GM21786 (cell line): ENCODE measurements around the gene TERT.
"Not testable (repeated sequence)": the region's sequence is repeated elsewhere in the genome, so short reads cannot be mapped to it uniquely, and the experiment has no call there.

Source experiments
- ATAC-seq: cut with Tn5 transposase; IDR thresholded peaks from one replicate; pipeline ENCODE4 v1.9.1; 2021; ENCODE audit not compliant: unreplicated experiment

TERT gene

GRCh38 chr5:1331861-1332405 is 37.1 kb upstream of the TERT start:
- no peak for ATAC-seq

DNA sequence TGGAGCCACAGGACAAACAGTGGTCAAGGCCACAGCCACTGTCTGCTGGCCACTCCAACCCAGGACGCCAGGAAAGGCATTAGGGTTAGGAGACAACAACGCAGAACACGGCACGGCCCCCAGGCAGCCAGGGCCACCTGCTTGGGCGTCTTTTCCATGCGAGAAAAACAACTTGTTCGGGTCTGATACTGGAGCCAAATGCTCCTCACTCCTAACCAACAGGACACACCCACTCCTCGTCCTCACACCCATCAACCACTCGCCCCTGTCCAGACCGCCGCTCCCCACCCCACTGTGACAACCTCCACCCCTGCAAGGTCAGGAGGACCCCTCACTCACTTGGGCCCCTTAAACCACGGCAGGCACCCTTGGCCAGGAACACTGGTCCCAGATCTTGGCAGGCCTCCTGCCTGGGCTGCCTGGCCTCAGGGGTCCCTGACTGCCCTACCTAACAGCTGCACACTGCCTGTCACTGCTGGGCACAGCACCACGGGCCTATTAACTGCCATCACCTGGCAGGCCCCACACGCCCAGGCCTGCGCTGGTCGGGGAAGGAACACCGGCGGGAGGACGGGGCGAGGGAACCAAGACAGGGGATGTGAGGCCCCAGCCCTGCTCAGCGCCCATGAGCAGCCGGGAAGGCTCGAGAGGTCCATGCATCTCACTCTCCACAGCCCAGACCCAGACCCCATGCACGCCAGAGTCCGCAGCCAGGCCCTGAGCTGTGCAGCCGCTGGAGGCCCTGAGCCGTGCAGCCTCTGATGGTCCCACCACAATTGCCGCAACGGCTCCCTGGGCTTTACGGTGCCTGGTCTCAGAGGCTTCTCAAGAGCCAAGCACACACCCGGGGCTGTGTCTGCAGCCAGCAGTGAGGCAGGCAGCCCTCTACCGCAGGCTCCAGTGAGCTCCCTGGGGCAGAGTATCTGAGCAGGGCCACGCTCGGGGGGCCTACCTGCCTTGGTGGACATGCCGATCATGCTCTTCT is 36.3 kb upstream of the TERT start:
- ATAC-seq: no peak

GRCh38 chr5:1330146-1330846 is 35.4 kb upstream of the TERT start:
- ATAC-seq: no peak

DNA sequence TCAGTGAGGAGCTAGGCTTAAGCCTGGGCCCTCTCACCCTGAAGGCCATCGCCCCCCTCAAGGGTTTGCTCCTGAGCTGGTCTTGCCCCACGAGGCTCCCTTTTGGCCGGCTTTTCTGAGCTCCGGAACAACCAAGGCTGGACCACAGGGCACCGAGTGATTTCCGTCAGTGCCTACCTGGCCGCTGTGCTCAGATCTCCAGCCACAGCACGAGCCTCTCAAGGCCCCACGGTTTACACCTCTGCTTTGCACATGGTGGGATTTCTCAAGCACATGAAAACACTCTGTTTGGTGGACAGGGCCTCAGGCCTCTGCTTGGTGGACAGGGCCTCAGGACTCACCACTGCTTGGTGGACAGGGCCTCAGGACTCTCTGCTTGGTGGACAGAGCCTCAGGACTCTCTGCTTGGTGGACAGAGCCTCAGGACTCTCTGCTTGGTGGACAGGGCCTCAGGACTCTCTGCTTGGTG is 34.3 kb upstream of the TERT start:
- ATAC-seq: no peak

DNA sequence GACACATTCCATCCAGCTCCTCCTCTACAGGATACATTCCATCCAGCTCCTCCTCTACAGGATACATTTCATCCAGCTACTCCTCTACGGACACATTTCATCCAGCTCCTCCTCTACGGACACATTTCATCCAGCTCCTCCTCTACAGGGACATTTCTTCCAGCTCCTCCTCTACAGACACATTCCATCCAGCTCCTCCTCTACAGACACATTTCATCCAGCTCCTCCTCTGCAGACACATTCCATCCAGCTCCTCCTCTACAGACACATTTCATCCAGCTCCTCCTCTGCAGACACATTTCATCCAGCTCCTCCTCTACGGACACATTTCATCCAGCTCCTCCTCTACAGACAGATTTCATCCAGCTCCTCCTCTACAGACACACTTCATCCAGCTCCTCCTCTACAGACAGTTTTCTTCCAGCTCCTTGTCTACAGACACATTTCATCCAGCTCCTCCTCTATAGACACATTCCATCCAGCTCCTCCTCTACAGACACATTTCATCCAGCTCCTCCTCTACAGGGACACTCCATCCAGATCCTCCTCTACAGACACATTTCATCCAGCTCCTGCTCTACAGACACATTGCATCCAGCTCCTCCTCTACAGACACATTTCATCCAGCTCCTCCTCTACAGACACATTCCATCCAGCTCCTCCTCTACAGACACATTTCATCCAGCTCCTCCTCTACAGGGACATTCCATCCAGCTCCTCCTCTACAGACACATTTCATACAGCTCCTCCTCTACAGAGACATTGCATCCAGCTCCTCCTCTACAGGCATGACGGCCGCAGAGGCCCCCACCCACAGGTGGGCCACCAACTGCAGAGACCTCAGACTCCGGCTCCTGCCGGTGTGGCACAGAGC is 33.6 kb upstream of the TERT start:
- not testable (repeated sequence) for ATAC-seq

GRCh38 chr5:1326901-1327756 is 32.3 kb upstream of the TERT start:
- not testable (repeated sequence) for ATAC-seq

DNA sequence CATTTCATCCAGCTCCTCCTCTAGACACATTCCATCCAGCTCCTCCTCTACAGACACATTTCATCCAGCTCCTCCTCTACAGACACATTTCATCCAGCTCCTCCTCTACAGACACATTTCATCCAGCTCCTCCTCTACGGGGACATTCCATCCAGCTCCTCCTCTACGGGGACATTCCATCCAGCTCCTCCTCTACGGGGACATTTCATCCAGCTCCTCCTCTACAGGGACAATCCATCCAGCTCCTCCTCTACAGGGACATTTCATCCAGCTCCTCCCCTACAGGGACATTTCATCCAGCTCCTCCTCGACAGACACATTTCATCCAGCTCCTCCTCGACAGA is 31.6 kb upstream of the TERT start:
- not testable (repeated sequence) for ATAC-seq

DNA sequence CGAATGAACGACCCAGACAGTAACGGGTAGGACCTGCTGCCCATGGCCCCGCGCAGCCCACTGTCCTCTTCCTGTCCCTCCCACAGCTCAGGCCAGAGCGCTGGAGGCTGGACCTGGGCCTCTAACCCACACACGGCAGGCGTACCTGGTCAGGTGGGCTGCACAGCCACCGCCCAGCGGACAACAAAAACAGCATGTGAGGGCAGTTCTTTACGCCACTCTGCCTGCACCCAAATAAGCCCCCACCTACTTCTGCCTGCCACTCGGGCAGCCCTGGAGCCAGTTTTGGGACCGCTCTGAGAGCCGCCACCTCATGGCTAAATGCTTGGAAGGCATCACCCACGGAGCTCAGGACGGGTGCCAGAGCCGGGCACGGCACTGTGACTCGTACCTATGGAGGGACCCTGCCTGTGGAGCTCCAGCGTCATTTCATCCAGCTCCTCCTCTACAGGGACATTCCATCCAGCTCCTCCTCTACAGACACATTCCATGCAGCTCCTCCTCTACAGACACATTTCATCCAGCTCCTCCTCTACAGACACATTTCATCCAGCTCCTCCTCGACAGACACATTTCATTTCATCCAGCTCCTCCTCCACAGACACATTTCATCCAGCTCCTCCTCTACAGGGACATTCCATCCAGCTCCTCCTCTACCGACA is 31.1 kb upstream of the TERT start:
- ATAC-seq: no peak

DNA sequence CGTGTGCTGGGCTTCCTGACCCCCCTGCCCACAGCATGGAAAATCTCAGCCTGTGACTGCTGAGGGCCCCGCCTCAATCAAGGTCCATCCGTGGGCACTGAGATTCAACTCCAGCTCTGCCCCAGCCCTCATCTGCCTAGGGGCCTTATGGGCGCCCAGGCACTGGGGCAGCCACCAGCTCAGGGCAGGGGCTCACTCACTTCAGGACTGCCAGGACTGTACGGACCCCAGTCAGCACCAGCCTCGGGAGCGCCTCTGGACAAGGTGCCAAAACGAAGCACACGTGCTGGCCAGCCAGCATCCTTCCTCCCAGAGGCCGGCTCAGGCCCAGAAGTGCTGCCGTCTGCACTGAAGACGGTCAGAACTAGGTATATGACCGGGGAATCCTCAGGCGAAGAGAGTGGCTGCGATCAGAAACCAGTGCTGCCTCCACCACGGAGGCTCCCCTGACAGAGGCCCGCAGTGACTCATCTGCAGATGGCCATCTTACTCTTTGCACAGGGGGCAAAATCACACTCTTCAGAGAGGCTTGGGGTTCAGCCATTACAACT is 30.4 kb upstream of the TERT start:
- no peak for ATAC-seq

- ATAC-seq: no peak
Measured at GRCh38 chr5:1324719-1325190, 29.9 kb upstream of the TERT start.

- ATAC-seq: no peak
Measured at GRCh38 chr5:1324301-1324700, 29.4 kb upstream of the TERT start.

- no peak for ATAC-seq
Measured at GRCh38 chr5:1323803-1324173, 28.9 kb upstream of the TERT start.

DNA sequence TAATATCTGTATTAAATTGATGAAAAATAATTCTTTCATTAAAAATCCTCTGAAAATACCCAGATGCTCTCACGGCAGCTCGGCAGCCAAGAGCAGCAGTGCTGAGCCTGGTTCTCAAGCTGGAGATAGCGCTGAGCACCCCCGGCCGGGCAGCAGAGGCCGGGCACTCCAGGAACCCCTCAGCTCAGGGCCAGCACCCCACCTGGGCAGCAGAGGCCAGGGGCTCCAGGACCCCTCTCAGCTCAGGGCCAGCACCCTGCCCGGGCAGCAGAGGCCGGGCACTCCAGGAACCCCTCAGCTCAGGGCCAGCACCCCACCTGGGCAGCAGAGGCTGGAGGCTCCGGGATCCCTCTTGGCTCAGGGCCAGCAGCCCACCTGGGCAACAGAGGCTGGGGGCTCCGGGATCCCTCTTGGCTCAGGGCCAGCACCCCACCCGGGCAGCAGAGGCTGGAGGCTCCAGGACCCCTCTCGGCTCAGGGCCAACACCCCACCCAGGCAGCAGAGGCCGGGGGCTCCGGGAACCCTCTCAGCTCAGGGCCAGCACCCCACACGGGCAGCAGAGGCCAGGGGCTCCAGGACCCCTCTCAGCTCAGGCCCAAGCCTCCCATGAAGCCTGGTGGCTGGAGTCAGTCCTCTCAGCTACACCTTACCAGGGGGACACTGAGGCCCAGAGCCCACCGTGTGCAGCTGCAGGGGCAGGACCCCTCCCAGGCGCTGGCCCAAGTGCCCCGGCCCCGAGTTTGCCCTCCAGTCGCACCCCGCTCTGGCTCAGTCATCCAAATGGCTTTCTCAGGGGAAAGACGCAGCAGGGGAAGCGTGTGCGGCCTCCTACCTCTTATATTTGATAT is 28.3 kb upstream of the TERT start:
- ATAC-seq: no peak

- ATAC-seq: no peak
Measured at GRCh38 chr5:1322036-1322900, 27.4 kb upstream of the TERT start.

DNA sequence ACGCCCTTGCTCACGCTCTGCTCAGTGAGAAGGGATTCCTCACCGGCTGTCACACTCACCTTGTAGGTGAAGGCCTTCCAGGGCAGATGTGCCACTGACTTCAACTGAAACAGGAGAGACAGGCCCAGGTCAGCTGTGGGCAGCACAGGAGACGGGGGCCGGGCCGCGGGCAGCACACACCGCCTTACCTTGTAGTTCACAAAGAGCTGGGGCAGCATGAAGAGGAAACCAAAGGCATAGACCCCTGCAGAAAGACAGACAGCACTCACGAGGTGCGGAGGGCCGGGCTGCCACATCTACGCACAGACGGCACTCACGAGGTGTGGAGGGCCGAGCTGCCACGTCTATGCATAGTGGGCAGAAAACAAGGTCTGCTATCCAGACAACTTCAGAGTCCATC is 26.7 kb upstream of the TERT start:
- no peak for ATAC-seq

DNA sequence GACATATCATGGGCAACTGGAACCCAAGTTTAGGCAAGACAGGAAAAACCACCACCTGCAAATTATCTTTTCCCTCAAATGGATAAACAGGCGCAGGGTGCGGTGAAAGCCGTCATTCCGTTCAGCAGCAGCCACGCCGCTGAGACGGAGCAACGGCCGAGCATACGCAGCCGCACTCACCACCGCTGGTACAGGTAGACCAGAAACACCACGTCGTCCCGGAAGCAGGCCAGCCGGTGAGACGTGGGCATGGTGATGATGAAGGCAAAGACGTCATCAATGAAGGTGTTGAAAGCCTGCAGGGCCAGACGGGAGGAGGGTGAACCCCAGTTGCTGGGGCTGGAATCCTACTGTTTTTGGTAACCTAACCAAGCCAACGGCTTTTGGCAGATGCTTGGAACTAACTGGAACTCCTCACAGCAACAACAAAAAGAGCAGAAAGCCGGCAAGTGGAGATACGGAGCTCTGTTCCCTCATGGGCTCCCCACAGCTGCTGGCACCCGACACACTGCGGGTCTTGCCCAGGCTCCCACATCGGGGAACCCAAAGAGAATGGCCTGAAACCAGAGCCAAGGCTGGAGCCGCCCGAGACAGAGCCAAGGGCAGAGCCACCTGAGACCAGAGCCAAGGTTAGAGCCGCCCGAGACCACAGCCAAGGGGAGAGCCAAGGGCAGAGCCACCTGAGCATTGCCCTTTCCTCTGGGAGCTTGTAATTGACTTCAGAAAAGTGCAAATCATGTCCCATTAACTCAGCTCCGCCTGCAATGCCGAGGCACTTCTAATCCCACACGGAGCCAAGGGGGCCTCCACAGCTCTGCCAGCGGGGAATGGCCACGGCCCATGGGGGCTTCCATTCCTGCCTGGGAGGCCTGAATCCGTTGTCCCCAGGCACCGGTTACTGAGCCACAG is 25.8 kb upstream of the TERT start:
- no peak for ATAC-seq
